ENCODE measurements around the gene OMD.

The OMD gene

DNA sequence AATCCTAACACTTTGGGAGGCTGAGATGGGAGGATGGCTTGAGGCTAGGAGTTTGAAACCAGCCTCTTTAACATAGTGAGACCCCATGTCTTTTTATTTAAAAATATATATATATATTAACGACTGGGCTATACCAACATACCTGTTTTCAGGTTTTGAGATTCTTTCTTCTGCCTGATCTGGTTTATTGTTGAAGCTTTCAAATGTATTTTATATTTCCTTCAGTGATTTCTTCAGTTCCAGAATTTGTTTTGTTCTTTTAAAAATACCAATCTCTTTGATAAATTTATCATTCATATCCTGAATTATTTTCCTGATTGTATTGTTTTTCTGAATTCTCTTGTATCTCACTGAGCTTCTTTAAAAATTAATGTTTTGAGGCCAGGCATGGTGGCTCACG is 51.1 kb downstream of the OMD start:
- Histone ChIP-seq H3K36me3 (ENCODE audit: control insufficient read depth, insufficient read depth, low read length) (no peaks in the 10 kb centered on the region), H3K9me3 (ENCODE audit: control insufficient read depth, low read length) (peaks cover 6% of the 10 kb centered on the region), H3K27ac (ENCODE audit: low read depth, low read length, severe bottlenecking) (no peak overlapping the region), H3K4me3 (ENCODE audit: extremely low read depth, insufficient read depth, low read length, poor library complexity, severe bottlenecking) (no peak overlapping the region), H3K4me1 (ENCODE audit: control insufficient read depth, insufficient read depth, low read length, poor library complexity, severe bottlenecking) (peaks cover 10% of the 10 kb centered on the region)
- 75 to 78% methylated on average over 1 of the region's 2 CpGs for WGBS, 2 experiments (ENCODE audit: insufficient coverage in 2 of 2)

DNA sequence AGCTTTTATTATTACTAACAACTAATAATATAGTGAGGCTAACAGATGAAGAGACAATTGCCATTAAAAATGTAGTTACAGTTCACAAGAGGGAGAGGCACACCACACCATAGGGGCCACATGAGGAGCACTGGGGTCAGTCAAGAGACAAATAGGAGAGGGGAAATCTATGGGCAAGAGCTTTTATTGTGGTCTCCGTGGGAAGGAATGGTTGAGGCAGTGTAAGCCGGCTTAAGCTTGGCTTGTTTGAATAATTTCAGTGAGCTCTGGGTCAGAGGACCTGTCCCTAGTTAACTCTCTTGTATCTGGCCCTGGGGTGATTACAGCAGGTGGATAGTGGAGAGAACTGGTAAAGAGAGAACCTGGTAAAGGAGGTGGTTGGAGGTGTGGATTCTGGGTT is 55.2 kb downstream of the OMD start:
- 22 to 25% methylated on average over 2 of the region's 2 CpGs for WGBS, 2 experiments (ENCODE audit: insufficient coverage in 2 of 2)
- no peak overlapping the region for H3K27ac ChIP-seq (ENCODE audit: low read depth, low read length, severe bottlenecking)
- H3K36me3 ChIP-seq (ENCODE audit: control insufficient read depth, insufficient read depth, low read length): no peaks in the 10 kb centered on the region
- H3K4me1 ChIP-seq (ENCODE audit: control insufficient read depth, insufficient read depth, low read length, poor library complexity, severe bottlenecking): no peaks in the 10 kb centered on the region
- no peak overlapping the region for H3K4me3 ChIP-seq (ENCODE audit: extremely low read depth, insufficient read depth, low read length, poor library complexity, severe bottlenecking)
- peaks cover 4% of the 10 kb centered on the region for H3K9me3 ChIP-seq (ENCODE audit: control insufficient read depth, low read length)

Data from mesodermal cell (in vitro differentiated cells).